GM21737 (cell line): ENCODE results near the gene POLR2M.

Experiments
- ATAC-seq: cut with Tn5 transposase; IDR thresholded peaks from one replicate; pipeline ENCODE4 v1.9.1; 2021; ENCODE audit warnings: mild to moderate bottlenecking, moderate library complexity; ENCODE audit not compliant: unreplicated experiment

The POLR2M gene

DNA sequence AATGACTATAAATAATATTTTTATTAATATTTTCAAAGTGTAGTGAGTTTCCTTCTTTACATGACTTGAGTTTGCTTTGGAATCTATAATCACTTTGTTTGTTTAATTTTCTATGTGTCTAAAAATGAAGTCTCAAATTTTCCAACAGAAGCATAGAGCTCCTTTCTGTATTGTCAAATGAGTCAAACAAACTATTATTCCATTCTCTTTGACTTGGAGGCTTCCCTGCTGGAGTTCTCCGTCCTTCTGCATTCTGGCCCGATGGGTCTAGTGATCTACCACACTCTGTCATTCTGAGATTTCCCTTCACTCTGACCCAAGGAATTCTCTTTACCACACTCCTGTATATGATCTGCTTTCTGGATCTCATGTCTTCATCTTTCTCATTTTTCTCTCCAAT is 30.1 kb downstream of the POLR2M start:
- ATAC-seq, result no peak

DNA sequence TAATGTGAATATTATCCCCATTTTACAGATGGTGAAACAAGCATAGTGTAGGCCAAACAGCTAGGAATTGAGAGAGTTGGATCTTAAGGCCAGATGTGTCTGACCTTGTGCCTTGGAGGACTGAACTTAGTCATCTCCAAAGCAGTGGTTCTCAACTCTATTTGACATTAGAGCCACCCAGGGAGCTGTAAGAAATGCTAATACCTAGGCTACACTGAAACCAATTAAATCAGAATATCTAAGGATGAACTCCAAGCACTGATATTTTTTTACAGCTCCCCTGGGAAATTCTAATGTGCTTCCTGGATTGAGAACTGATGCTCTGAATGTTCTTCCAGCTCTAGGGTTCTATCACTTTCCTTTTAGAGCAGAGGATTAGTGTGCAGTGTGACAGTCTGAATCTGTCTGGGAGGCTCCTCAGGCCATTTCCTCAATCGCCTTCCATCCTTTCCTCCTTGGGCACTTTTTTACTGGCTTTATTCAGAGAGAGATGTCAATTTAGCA is 32.3 kb downstream of the POLR2M start:
- no peak for ATAC-seq

DNA sequence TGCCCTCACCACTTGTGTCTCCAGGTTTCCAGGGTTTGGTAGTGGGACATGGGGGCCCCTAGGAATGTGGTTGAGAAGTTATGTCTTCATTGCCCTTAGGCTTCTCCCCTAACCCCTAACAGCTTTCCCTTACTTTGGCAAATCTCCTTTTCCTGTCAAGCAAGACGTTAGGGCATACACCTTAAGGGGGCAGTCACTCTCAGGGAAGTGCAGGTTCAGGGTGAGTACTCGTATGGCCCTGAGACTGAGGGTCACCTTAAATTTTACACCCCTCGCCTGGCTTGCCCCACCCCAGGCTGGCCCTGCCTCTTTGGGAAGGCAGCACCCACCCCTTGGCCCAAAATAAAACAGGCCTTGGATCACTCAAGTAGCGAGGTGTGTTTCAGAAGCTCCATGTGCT is 33.5 kb downstream of the POLR2M start:
- no peak for ATAC-seq

DNA sequence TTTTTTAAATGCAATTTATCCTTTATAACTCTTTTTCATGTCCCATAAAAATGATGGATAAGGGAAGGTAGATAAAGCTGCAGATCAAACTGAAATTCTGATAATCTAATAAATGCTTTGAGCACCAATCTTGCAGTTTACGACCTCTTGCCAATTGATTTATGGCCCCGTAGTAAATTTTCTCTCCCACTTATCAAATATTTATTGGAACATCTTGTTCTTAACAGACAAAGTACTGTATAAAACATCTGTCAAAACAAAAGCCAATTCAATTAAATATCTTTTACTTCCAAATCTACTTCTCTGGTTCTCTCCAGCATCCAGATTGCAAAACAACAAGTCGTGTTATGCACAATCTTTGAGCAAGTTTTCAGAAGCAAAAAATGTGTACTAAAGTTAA is 34.6 kb downstream of the POLR2M start:
- no peak for ATAC-seq

DNA sequence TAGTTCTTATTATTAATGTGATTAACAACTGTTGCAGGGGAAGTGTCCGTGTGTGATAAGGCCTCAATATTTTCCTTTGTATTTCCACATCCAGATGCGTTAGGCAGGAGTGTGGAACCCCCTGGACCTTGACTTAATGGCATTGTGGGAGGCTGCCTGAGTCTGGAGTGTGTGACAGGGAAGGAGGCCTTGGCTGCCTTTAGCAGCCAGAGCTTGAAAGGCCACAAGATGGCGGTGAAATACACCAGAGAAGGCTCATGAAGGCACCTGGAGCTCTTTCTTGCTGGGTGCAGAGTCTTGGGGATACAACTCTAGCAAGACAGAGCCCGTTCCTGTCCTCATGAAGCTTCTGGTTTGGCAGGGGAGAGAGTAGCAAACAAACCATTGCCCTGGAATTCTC is 36.9 kb downstream of the POLR2M start:
- no peak for ATAC-seq

DNA sequence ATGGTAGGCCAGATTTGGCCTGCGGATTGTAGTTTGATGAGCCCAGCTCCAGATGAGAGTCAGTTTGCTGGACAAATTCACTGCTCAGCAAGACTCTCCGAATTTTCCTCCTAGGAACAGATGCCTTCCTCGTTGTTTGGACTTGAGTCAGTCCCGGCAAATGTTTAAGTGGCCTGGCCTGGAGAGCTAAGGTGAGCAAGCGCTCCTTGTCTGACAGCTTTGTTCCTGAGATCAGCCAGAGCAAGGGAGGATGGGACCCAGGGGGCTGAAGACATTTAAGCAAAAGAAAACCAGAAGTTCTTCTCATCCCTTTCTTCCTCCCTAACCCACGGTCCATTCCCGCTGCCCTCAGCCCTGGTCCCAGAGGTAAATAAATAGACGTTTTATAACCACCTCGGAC is 40.3 kb downstream of the POLR2M start:
- no peak for ATAC-seq

DNA sequence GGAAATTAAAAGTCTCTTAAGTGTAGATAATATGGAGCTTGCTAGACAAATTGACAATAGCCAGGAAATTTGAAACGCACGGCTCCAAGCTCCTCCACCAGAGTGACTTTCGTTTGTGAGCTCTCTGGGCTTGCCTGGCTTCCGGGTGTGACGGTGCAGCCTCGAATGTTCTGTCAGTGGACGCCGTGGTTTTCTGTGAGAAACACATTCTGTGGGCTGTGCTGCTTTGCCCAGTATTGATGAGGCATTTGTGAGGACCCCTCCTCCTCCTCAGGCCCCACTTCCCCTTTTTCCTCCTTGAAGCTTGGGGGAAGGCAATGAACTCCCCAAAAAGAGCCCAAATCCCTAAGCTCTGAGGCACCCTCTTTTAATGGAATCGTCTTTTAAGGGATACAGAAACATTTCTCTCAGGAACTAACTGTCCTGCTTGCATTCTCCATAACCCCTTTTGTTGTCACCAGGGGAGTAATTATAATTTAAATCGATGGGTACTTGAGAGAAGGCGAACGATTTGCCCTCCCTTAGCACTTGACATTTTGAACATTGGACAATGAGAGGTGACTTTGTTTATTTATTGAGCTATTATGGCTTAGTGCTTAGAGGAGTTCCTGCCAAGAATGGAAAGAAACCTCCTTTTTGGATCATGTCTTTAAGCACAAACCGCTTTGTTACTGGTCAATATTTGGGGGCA is 40.8 kb downstream of the POLR2M start:
- no peak for ATAC-seq

DNA sequence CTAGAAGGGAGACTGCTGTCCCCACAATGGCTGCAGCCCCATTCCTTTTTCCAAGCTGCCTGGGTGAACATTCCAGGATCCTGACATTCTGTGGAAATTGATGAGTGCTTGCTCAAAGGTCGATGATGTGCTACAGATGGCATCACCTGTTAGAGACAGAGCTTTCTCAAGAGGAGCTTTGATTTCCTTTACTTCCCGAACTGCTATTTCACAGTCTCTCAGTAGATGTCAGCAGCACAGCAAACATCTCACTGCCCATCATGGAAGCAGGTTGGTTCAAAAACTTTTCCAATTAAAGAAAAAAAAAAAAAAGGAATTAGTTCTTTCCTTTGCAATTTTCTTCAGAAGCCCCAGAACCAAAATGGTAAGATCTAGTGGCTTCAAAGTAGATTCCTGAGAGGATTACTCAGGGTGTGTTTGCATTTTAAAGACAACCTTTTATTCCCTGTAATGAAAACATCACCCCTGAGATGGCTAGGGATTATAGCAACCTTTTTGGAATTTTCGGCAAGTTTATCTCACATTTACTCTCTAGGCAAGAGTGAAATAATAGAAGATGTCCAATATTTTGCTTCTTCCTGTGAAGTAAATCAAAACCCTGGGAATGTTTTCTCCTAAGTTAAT is 44.8 kb downstream of the POLR2M start:
- no peak for ATAC-seq

DNA sequence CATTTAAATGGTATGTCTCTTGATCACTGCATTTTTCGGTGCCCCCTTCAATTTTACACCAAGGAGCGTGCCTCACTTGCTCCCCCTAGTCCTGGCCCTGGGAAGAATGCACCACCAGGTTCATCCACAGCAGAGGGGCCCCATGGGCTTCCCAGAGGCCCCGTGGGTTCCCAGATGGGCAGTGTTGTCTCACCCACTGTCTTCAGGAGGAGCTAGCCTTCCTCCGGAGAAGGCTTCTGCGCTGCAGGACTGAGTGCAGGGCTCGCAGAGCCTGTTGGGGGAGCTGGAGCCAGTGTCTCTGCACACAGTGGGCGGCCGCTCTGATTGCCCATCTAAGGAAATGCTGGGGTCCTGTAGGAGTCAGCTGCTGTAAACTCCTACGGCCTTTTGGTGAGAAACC is 45.9 kb downstream of the POLR2M start:
- no peak for ATAC-seq

DNA sequence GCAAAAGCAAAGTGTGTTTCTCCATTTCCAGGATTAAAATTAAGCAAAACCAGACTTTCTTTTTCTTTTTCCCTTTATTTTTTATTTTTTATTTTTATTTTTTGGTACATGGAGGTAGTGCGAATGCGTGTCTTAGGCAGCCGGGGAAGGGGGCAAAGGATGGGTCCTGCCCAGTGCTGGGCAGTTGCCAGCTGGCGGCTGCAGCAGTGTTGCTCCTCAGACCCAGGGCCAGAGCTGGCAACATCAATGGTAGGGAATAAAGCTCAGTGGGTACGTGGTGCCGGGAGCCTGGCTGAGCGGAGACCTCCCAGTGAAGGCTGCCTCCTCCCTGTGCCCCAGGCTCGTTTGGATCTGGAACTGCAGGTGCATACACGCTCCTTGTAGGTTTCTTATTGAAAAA is 46.3 kb downstream of the POLR2M start:
- no peak for ATAC-seq

DNA sequence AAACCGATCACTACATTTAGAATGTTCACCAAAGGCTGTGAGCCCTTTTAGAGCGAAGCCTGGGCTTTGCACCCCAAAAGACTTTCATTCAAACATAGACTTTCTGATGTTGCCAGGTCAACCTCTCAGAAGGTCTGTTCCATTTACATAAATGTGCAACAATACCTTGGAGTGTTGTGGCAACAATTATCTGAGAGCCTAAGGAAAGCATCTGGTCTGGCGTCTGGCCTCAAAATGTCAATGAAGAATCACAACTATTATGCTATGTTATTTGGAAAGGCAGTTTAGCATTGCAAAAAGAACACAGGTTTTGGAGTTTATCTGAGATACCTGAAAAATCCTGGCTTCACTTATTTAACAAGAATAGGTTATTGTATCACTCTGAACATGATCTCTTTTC is 50.0 kb downstream of the POLR2M start:
- ATAC-seq, result no peak

DNA sequence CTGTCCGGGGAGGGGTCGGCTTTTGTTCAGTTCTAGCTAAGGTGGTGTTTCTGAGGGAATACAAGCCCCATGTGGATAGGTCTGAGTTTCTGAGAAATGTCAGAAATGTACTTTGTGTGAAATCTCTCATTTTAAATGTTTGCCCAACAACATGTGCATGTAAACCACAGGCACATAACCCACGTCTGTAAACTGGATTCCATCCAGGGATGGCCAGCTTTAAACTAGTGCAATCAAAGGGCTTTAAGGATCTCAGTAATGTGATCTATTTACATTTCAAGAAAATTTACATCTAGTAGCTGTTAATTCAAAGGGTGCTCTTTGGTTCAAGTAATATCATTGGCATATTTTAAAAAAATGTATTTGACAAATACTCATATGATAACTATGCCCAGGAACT is 52.0 kb downstream of the POLR2M start:
- ATAC-seq, result no peak

DNA sequence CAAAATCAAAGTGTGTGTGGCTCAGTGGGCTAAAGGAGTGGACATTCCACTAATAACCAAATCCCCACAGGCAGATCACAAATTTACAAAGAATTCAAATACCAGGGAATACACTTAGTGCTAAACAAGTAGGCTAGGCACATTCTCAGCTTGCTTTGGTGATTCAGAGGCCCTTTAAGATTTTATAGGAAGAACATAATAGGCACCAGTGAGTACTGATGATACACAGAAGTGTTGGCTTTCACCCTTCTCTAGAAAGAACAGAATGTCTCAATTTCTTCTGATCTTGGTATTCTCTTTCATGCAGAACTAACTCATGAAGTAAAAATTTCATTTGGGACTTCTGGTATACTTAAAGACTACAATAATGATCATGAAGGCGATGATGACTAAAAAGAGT is 55.0 kb downstream of the POLR2M start:
- ATAC-seq, result no peak

DNA sequence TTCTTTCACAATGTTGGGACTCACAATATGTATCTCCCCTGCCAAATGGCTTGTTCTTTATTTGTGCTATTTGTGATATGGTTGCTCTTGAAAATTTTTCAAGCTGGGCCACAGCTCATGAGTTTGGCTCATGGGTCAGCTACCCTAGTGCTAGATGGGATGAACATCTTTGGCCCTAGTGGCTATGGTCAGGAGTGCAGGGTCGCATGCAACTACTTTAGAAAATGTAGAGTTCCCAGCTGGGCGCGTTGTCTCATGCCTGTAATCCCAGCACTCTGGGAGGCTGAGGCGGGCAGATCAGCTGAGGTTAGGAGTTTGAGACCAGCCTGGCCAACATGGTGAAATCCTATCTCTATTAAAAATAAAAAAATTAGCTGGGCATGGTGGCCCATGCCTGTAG is 55.8 kb downstream of the POLR2M start:
- ATAC-seq, result no peak

DNA sequence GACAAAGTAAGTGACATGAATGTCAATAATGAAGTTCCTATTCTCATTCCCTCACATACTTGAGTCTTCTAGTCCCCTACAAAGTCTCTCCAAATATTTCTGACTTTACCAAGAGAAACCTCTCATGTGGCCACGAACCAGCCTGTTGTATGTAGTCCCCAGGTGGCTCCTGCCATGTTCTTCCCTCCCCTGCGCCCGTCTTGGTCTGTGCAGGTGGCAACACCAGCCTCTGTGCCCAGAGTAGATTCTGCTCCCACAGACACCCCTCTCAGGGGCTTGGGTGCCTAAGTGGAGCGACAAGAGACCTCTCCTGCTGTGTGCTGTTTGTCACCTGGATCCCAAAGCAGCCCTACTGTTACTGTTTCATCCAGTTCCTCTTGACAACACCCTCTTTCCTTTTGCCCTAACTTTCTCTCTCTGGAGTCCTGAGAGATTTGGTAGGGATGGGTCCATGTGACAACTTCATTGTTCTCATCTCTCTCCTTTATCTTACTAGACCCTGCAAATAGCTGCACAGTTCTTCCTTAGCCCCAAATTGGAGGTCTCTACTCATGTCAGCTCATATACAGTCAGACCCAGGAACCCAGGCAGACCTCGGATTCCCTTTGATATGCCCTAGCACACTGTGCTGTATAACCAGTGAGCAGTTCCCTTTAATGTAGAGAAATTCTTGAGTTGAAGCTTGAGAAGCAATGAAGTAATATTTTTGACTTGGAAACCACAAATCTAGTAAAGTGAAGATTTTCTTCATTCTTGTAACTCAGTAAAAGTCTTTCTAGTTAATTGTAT is 56.9 kb downstream of the POLR2M start:
- ATAC-seq, result no peak
